ENCODE data around the gene TRPM3.

TRPM3 gene

GRCh38 chr9:71120501-71121247 is 747 bp downstream of the TRPM3 start:
- no peak for TF ChIP-seq CTCF (IDR thresholded peaks at IDR 0.05; ENCODE audit: extremely low read depth, missing control alignments)
- DNase-seq (ENCODE audit: low spot score) = no peak

- DNase-seq (ENCODE audit: low spot score) = no peak
- no peak for TF ChIP-seq CTCF (IDR thresholded peaks at IDR 0.05; ENCODE audit: extremely low read depth, missing control alignments)
Observed at GRCh38 chr9:71119746-71120145, 1.7 kb downstream of the TRPM3 start.

GRCh38 chr9:71118324-71118723 is 3.1 kb downstream of the TRPM3 start:
- no peak for DNase-seq (ENCODE audit: low spot score)
- TF ChIP-seq CTCF (IDR thresholded peaks at IDR 0.05; ENCODE audit: extremely low read depth, missing control alignments) = no peak

GRCh38 chr9:71115448-71115975 is 5.9 kb downstream of the TRPM3 start:
- DNase-seq (ENCODE audit: low spot score) = no peak
- no peak for TF ChIP-seq CTCF (IDR thresholded peaks at IDR 0.05; ENCODE audit: extremely low read depth, missing control alignments)

- no peak for DNase-seq (ENCODE audit: low spot score)
- no peak for TF ChIP-seq CTCF (IDR thresholded peaks at IDR 0.05; ENCODE audit: extremely low read depth, missing control alignments)
Observed at GRCh38 chr9:71112866-71113265, 8.6 kb downstream of the TRPM3 start.

GRCh38 chr9:71108937-71109336 is 12.5 kb downstream of the TRPM3 start:
- DNase-seq (ENCODE audit: low spot score) = no peak
- TF ChIP-seq CTCF (IDR thresholded peaks at IDR 0.05; ENCODE audit: extremely low read depth, missing control alignments) = no peak

GRCh38 chr9:71106992-71107391 is 14.4 kb downstream of the TRPM3 start:
- TF ChIP-seq CTCF (IDR thresholded peaks at IDR 0.05; ENCODE audit: extremely low read depth, missing control alignments) = no peak
- DNase-seq (ENCODE audit: low spot score) = no peak

Data from GM20000 (cell line).